ENCODE measurements around the gene OR14A2. TPM values are rescaled to one million over a fixed set of nuclear protein-coding genes. Genes with fewer than 3 reads are reported as not detected.
"Not testable (repeated sequence)": the region's sequence is repeated elsewhere in the genome, so short reads cannot be mapped to it uniquely, and the experiment has no call there.

The OR14A2 gene
- total RNA-seq, result not detected

DNA sequence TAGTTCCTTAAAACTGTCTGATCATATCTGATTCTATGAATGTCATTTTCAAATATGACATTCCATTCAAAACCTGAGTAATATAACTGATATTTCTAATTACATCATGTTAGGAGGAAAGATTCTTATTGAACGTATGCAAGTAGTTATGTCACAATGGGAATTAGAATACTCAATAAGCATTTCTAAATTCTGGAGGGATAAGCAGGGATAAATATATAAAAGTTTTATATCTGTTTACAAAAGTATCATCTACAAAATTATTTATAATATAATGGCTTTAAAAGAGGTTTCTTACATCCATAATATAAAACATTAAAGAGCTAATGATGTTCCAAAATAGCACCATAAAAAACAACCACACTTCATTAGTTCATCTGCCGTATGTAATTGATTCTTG is at the start of gene OR14A2:
OR14A2 (minus strand) TSS at position 101 of the 400 bp plus-strand sequence.
- Mint-ChIP-seq H3K36me3 (peaks cover 0 to 6% of the 10 kb centered on the region in 2 donors), H3K9me3 (peaks cover 9 to 14% of the 10 kb centered on the region in 2 donors), H3K27ac (no peak within 1 kb of the TSS)
- ATAC-seq (no peak), DNase-seq (ENCODE audit: low spot score in 2 of 2) (no peak)

DNA sequence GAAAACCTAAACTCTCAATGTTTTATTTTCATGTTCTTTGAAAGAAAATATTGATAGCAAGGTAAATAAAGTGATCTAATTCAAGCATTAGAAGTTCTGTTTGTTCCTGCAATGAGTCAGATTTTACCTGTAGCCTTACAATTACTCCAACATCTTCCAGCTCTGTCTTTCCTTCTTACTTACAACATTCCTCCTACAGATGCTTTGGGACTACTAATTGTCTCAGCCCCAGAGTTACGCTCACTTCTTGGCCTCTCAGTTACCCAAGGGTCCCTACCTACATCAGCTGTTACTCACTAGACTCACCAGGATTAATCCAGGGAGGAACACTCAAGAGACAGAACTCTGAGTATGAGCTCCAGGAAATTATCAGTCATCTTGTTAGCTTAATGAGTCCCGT is 49.6 kb upstream of the OR14A2 start:
- ATAC-seq (no peak), DNase-seq (ENCODE audit: low spot score in 2 of 2) (no peak)
- Mint-ChIP-seq H3K36me3 (no peaks in the 10 kb centered on the region), H3K27ac (no peak overlapping the region), H3K9me3 (peaks cover 0 to 4% of the 10 kb centered on the region in 2 donors)

GRCh38 chr1:247769603-247770002 is 21.7 kb upstream of the OR14A2 start:
- H3K27ac Mint-ChIP-seq, result no peak overlapping the region
- no peaks in the 10 kb centered on the region for H3K36me3 Mint-ChIP-seq
- ATAC-seq (no peak), DNase-seq (ENCODE audit: low spot score in 2 of 2) (no peak)
- no peaks in the 10 kb centered on the region for H3K9me3 Mint-ChIP-seq

GRCh38 chr1:247760456-247760855 is 12.5 kb upstream of the OR14A2 start, which contains the start of gene OR1C1:
Gene OR1C1, minus strand, starts transcription at chr1:247760556. Its CDS starts 2,150 bp downstream, at chr1:247758406.
- DNase-seq (ENCODE audit: low spot score in 2 of 2), result no peak
- H3K27ac Mint-ChIP-seq, result no peak within 1 kb of the TSS
- peaks cover 0 to 5% of the 10 kb centered on the region in 2 donors for H3K9me3 Mint-ChIP-seq
- no peaks in the 10 kb centered on the region for H3K36me3 Mint-ChIP-seq
- ATAC-seq, result no peak

DNA sequence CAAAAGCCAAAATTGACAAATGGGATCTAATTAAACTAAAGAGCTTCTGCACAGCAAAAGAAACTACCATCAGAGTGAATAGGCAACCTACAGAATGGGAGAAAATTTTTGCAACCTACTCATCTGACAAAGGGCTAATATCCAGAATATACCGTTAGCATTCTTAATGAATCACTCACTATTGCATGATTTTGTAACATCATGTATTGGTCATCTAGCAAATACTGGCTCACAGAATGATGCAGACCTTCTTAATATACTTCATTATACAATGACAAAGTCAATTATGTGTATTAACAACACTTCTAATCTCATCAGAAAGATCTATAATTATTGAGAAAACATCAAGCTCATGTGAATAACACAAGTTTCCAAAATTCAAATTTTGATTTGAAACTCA is 6.4 kb upstream of the OR14A2 start:
- not testable (repeated sequence) for ATAC-seq, H3K27ac Mint-ChIP-seq
- H3K9me3 Mint-ChIP-seq, result peaks cover 9 to 14% of the 10 kb centered on the region in 2 donors

GRCh38 chr1:247749870-247750269 is 1.9 kb upstream of the OR14A2 start:
- DNase-seq (ENCODE audit: low spot score in 2 of 2), result no peak
- H3K27ac Mint-ChIP-seq, result no peak overlapping the region
- H3K9me3 Mint-ChIP-seq, result peaks cover 9 to 14% of the 10 kb centered on the region in 2 donors
- peak in 1 of 2 donors; percentile 7 for ATAC-seq
- peaks cover 0 to 6% of the 10 kb centered on the region in 2 donors for H3K36me3 Mint-ChIP-seq

More for the DNA sequence above, 6.4 kb upstream of the OR14A2 start:
- H3K36me3 Mint-ChIP-seq; DNase-seq (ENCODE audit: low spot score in 2 of 2): not testable (repeated sequence)

- no peak overlapping the region for H3K27ac Mint-ChIP-seq
- peaks cover 9 to 14% of the 10 kb centered on the region in 2 donors for H3K9me3 Mint-ChIP-seq
- no peak for DNase-seq (ENCODE audit: low spot score in 2 of 2)
- peaks cover 0 to 6% of the 10 kb centered on the region in 2 donors for H3K36me3 Mint-ChIP-seq
- no peak for ATAC-seq
Observed at GRCh38 chr1:247747616-247748015, 325 bp downstream of the OR14A2 start.

DNA sequence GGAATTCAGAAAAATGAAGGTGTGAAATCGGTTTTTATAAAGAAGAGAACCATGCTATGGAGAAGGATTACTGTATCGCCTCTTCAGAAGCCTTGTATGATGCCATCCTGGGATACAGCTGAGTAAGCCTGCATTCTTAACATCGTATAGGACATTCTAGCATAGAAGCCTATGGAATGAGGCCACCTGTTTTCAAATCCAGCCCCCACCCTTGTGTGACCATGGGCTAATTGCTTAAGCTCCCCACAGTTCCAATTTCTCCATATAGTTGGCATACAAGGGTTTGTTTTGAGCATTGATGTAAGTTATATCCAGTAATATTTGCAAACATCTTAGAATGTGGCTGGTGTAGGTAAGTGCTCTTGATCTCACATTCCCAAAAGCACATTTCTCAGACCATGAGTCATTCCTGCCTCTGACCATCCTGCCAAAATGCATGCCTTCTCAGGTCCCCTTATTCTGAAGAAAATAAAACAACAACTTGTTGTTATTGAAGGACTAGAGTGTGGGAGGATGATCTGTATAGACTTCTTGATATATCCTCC is 1.5 kb downstream of the OR14A2 start:
- Mint-ChIP-seq H3K36me3 (peaks cover 0 to 6% of the 10 kb centered on the region in 2 donors), H3K27ac (no peak overlapping the region), H3K9me3 (peaks cover 9 to 14% of the 10 kb centered on the region in 2 donors)
- no peak for ATAC-seq
- no peak for DNase-seq (ENCODE audit: low spot score in 2 of 2)

DNA sequence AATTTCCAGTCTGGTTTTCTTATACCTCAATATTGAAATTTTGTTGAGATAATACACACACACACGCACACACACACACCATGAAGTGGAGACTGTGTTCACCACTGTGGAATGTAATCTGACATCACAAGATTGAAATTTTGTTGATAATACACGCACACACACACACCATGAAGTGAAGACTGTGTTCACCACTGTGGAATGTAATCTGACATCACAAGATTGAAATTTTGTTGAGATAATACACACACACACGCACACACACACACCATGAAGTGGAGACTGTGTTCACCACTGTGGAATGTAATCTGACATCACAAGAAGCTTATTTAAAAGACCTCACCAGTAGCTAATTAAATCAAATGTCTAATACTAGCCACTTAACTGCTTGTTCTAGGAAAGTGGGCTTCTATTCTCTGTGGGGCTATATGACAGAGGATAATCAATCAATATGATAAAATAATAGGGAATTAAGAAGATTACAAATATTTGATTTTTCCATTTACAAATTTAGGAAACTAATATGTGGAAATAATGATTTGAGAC is 5.7 kb downstream of the OR14A2 start:
- not testable (repeated sequence) for H3K36me3 Mint-ChIP-seq; DNase-seq (ENCODE audit: low spot score in 2 of 2); H3K9me3 Mint-ChIP-seq; ATAC-seq; H3K27ac Mint-ChIP-seq

- peaks cover 0 to 2% of the 10 kb centered on the region in 2 donors for H3K9me3 Mint-ChIP-seq
- no peak overlapping the region for H3K27ac Mint-ChIP-seq
- DNase-seq (ENCODE audit: low spot score in 2 of 2) (no peak), ATAC-seq (no peak)
- H3K36me3 Mint-ChIP-seq, result no peaks in the 10 kb centered on the region
Observed at GRCh38 chr1:247741756-247742155, 6.2 kb downstream of the OR14A2 start.

GRCh38 chr1:247740721-247741120 is 7.2 kb downstream of the OR14A2 start:
- Mint-ChIP-seq H3K27ac (no peak overlapping the region), H3K36me3 (no peaks in the 10 kb centered on the region), H3K9me3 (no peaks in the 10 kb centered on the region)
- DNase-seq (ENCODE audit: low spot score in 2 of 2) (no peak), ATAC-seq (no peak)

GRCh38 chr1:247738315-247738714 is 9.6 kb downstream of the OR14A2 start, which contains the start of gene OR14K1:
Gene OR14K1, plus strand, starts transcription at chr1:247738615. Its CDS starts 0 bp downstream, at chr1:247738615.
- ATAC-seq (no peak), DNase-seq (ENCODE audit: low spot score in 2 of 2) (no peak)
- no peaks in the 10 kb centered on the region for H3K36me3 Mint-ChIP-seq
- H3K9me3 Mint-ChIP-seq, result peaks cover 3% of the 10 kb centered on the region in 2 donors
- no peak within 1 kb of the TSS for H3K27ac Mint-ChIP-seq

- Mint-ChIP-seq H3K9me3 (peaks cover 6 to 15% of the 10 kb centered on the region in 2 donors), H3K27ac (no peak overlapping the region), H3K36me3 (peaks cover 0 to 4% of the 10 kb centered on the region in 2 donors)
- DNase-seq (ENCODE audit: low spot score in 2 of 2) (no peak), ATAC-seq (no peak)
Observed at GRCh38 chr1:247721222-247721621, 26.7 kb downstream of the OR14A2 start.

- DNase-seq (ENCODE audit: low spot score in 2 of 2) (no peak), ATAC-seq (no peak)
- Mint-ChIP-seq H3K9me3 (peaks cover 5 to 6% of the 10 kb centered on the region in 2 donors), H3K36me3 (peaks cover 0 to 4% of the 10 kb centered on the region in 2 donors), H3K27ac (no peak within 1 kb of the TSS)
Observed at GRCh38 chr1:247716546-247716945, 31.4 kb downstream of the OR14A2 start, which contains the start of gene OR6F1. Gene OR6F1, minus strand, starts transcription at chr1:247716646. Its CDS starts 3,891 bp downstream, at chr1:247712755.

- DNase-seq (ENCODE audit: low spot score in 2 of 2) (no peak), ATAC-seq (no peak)
- H3K9me3 Mint-ChIP-seq, result no peaks in the 10 kb centered on the region
- no peaks in the 10 kb centered on the region for H3K36me3 Mint-ChIP-seq
- no peak overlapping the region for H3K27ac Mint-ChIP-seq
Observed at GRCh38 chr1:247713753-247714152, 34.2 kb downstream of the OR14A2 start.

DNA sequence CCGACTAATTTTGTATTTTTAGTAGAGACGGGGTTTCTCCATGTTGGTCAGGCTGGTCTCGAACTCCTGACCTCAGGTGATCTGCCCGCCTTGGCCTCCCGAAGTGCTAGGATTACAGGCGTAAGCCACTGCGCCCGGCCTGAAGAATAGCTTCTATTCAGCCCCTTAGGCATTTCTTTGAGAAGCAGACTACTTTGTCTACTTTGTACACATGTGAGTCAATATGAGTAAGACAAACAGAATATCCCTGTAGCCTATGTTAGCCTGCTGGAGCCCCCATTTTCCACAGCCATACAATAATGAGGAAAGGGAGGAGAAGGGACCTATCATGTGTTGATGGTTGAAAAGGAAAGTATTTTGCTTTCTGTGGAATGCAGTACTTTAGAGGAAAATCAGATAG is 37.3 kb downstream of the OR14A2 start:
- not testable (repeated sequence) for H3K36me3 Mint-ChIP-seq; DNase-seq (ENCODE audit: low spot score in 2 of 2); H3K27ac Mint-ChIP-seq; ATAC-seq; H3K9me3 Mint-ChIP-seq

GRCh38 chr1:247701338-247701737 is 46.6 kb downstream of the OR14A2 start:
- ATAC-seq, result no peak
- H3K36me3 Mint-ChIP-seq, result no peaks in the 10 kb centered on the region
- H3K9me3 Mint-ChIP-seq, result peaks cover 4 to 8% of the 10 kb centered on the region in 2 donors
- H3K27ac Mint-ChIP-seq, result no peak overlapping the region
- no peak for DNase-seq (ENCODE audit: low spot score in 2 of 2)

Measured in activated naive CD4-positive, alpha-beta T cell treated with anti-CD3 and anti-CD28 coated beads, Interleukin-2, amount 50 U/mL, for 72 hours (primary cell).